HG03135 (cell line): ENCODE data around the gene USP46.

ENCODE experiments used
- ATAC-seq: cut with Tn5 transposase; IDR thresholded peaks from one replicate; pipeline ENCODE4 v1.9.1; 2021; ENCODE audit warnings: mild to moderate bottlenecking, moderate library complexity; ENCODE audit not compliant: unreplicated experiment

The USP46 gene

DNA sequence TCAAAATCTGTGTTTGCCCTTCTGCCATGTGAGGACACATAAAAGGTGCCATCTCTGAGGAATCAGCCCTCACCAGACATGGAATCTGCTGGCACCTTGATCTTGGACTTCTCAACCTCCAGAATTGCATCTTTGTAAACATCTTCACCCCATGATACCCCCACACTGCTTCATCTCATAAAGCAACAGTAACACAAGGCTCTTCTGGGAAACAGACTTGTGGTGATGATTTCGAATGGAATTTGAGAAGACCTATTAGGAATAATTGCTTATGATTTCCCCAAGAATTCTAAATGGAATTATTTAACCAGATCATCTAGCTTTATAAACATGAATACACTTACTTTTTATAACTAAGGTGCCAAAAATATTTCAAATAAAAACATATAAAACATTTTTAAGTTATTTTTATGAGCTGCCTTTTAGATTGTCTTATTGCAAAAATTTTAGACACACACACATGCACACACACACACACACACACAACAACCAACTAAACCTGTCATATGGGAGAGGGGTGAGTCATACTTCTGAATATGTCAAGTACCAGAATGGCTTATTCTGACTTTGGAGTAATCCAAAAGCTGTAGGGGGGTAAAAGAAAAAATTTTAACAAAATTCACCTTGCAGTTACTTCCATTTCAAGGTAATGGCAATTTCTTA, 82.0 kb downstream of the USP46 start:
- ATAC-seq, result no peak

DNA sequence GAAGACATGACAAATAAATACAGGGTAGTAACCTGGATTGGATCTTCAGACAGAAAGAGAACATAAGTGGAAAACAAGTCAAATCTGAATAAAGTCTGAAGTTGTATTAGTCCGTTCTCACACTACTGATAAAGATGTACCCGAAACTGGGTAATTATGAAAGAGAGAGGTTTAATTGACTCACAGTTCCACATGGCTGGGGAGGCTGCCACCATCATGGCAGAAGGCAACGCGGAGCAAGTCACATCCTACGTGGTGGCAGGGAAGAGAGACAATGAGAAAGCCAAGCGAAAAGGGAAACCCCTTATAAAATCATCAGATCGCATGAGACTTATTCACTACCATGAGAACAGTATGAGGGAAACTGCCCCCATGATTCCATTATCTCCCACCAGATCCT, 82.8 kb downstream of the USP46 start:
- ATAC-seq, result no peak

DNA sequence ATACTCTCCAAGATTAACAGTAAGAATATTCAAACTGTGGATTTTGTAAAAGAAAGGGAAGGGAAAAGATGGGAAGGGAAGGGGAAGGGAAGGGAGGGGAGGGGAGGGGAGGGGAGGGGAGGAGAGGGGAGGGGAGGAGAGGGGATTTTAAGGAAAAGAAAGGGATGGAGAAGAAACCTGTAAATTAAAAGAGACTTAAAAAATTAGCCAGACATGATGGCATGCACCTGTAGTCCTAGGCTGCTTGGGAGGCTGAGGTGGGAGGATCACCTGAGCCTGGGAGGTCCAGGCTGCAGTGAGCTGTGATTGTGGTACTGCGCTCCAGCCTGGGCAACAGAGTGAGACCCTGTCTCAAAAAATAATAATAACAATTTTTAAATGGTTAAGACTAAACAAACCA, 83.7 kb downstream of the USP46 start:
- ATAC-seq, result no peak

DNA sequence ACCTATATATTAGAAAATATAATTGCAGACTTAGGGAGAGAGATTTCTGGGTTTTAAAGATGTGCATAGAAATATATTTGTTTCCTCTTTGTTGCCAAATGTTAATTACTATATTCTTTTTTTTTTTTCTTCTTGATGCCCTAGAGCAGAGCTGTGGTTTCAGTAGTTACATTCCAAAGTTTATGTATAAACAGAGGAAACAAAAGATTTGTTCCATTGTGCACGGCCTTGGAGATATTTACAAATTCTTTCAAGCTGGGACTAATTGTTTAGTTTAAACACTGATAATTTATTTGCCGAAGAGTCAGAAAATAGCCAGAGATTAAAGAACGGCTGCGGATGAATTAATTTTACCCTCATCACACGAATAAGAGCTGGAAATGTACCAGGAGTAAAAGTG, 85.1 kb downstream of the USP46 start:
- ATAC-seq, result no peak

DNA sequence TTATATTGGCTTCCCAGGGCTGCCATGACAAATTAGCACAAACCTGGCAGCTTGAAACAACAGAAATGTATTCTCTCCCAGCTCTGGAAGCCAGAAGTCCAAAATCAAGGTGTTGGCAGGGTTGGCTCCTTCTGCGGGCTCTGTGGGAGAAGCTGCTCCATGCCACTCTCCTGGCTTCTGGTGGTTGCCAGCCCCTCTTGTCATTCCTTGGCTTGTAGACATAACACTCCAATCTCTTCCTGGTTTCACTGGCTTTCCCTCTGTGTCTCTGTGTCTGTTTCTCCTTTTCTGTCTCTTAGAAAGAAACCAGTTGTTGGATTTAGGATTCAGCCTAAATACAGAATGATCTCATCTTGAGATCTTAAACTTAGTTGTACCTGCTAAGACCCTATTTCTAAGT, 85.5 kb downstream of the USP46 start:
- no peak for ATAC-seq

DNA sequence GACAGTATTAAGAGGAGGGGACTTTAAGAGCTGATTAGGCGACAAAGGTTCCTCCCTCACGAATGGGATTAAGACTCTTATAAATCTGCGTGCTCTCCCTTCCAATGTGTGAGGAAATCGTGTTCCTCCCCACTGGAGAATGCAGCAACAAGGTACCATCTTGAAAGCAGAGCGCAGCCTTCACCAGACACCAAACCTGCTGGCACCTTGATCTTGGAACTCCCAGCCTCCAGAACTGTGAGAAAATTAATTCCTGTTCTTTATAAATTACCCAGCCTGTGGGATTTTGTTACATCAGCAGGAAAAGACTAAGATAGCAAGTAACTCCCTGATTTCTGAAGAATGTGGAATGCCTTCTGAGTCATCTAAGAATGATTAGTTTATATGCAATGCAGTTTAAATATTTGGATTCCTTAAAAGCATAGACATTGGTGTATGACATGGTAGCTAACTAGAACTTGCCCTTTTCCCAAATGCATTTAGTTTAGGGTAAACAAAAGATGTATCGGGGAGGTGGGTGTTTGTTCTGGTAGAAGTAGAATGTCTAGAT, 86.1 kb downstream of the USP46 start:
- ATAC-seq, result no peak

DNA sequence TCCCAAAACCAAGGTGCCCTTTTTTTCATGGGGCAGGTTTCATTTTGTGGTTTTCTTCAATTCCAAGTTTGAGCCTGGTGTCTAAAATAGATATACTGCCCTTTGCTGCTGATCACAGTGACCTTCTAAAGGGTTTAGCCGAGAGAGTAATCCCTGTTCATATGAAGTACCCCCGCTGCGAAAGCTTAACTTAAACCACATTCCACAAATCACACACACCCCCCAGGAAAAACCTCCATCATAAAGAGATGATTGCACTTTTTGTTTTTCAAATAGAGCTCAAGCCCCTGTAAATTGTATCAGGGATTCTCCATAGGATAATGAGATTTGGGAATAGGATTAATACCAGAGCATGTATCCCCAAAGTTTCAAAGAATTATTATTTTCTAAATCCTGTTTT, 90.8 kb downstream of the USP46 start:
- no peak for ATAC-seq

DNA sequence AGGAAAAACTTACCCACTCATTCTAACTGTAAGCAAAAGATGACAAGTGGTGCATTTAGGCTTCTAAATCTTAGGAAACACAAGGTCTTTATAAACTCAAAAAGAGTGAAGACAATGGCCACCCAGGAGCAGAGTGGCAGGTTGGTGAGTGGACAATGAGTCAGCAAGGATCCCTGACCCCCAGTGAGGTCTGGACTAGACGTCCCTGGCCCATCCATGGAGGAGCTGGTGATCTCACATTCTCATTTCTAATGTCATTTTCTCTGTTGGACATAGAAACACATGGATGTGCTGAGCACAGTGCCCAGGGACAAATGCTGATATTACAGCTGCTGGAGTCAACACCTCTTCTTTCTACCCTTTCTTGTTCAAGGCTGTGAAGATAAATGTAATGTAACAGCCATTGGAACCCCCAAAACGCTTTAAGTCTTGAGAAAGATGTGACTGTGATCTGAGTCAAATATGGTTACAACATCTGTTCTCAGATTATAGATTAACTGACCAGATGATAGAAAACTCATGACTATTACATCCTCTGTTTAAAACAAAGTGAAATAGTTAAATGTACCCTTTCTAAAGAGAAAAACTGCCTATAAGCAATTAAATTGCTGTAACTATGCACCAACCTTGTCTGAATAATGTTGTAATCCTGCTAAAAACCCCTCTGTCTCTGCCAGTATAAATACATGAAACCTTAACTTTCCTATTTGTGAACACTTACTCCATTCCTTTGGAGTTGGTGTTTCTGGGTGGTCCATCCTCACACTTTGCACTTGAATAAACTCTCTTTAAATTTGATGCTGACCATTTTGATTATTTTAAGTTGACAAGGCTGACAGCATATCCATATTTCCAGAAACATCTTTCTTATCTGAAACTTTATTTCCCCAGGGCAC, 92.7 kb downstream of the USP46 start:
- ATAC-seq, result no peak

DNA sequence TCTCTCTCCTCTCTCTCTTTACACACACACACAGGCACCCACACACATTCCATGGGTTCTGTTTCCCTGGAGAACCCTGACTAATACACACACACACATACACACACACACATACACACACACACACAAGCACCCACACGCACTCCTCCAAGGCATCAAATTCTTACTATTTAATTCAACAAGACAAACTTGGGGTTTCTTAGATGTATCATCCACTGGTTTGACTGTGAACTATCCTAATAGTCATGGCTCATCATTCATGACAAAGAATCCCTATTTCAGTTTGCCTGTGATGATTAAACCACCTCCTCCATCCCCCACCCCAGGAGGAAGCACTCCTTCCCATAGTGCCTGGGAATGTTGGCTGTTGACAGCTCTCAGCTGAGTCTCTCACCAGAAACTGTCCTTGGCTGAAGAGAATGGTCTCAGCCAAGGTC, 98.2 kb downstream of the USP46 start:
- no peak for ATAC-seq

DNA sequence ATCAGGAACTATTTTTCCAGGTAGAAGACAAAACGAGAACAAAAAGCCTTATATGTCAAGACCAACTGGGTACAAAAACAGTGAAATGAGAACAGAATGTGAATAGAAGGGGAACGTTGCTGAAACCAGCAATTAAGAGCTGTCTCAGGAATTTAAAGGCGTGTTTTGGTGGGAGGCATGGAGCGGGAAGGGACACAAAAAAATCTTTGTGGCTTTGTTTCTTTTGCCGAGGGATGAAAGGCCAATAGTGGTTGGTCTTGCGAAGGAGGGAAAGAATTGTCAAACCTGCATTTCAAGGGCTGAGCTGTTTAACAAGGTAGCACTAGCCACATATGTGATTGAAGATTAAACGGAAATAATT, 103.8 kb downstream of the USP46 start:
- no peak for ATAC-seq

DNA sequence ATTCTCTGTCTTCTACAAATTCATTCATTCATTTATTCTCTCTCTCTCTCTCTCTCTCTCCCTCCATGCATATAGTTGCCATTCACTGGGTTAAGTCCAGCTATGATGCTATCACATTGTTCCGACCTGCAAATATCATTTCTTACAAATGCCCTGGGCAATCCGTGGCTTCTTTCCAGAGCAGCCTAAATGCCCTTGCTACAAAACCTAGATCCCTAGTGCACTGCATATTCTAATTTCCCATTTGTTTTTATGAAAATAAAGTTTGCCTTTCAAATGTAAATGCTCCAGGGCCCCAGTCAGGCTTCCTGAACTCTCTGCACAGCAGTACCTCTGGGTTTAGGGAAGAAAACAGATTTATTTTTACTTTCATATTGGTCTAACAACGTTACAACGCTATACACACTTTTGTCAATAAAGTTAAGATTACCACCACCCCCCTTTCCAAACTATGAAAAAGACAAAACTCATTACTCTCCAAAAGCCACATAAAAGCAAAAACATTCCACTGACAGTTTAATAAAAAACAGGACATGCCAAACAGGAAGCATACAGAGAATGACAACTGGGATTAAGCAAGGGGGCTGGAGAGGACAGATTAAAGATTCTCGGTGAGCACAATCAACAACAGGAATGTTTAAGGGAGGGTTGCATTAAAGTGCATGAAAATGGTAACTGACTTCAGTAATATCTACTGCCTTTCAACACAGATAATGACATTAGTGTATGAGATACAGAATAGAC, 104.3 kb downstream of the USP46 start:
- no peak for ATAC-seq

DNA sequence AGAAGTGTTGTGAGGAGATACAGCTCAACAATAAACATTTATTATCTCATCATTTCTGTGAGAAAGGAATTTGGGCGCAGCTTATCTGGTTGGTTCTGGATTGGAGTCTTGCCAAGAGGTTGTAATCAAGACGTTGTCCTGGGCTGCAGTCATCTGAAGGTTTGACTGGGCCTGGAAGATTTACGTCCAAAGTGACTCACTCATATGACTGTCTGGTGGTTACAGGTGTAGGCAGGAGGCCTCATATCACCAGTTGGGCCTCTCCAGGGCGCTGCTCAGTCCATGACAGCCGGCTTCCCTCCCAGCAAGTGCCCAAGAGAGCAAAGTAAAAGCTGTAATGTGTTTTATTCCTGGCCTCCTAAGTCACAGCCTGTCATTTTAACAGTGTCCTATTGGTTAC, 106.3 kb downstream of the USP46 start:
- ATAC-seq, result no peak

DNA sequence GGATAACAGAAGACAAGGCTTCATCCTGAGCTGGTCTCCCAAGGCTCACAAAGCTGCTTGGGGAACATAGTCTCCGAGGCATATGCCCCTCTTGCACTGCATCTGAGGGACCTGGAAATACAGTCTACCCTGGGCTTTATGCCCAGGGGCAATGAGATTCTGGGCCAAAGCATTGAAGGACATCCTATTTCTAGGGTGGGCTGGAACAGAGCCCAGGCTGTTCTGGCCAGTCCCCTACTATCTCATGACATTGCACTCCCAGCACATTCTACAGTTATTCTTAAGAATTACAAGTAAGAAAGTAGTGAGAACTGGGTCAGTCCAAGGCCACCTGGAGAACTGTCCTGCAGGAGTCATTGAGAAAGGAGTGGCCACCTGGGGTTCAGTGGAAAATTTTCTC, 107.6 kb downstream of the USP46 start:
- ATAC-seq, result no peak

DNA sequence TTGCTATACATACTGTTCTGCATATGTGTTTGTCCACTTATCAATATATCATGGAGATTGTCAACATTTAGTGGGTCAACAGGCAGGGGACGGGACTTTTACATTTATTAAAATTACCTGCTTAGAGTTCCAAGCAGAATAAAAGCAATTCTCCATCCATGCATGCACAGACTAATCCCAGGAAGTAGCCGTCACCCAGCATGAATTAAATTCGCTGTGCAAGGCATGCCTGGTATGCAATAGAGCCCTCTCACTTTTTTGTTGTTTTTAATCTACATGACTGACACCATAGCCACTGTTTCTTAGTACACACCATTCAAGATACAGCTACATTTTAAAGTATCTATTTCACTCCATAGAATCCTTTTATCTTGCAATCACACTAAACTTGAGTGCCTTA, 108.9 kb downstream of the USP46 start:
- ATAC-seq, result no peak

DNA sequence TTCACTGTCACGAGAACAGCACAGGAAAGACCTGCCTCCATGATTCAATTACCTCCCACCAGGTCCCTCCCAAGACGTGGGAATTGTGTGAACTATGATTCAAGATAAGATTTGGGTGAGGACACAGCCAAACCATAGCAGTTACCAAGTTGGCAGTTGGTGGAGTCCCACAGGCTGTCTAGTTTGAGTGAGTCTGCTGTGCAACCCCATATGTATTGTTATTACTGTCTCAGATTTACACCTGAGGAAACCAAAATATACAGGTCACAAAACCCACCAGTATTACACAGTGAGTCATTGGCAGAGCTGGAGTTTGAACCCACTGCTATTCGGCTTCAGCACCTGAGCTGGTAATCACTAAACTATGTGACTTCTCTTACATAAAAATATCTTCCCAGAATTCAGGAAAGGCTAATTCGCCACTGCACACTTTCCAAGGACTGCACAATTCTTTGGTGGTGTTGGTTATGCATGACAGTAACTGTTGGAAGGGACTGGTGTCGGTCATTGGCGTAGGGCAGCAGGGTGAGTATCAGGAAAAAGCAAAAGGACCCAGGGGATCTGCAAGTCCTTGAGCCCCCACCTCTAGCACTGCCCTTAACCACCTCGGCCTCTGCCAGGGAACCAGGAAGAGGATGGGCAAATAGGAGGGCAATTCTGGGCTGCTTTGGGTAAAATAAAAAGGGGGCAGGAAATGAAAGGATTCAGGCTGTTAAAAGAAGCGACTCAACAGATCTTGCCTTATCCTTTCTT, 110.1 kb downstream of the USP46 start:
- ATAC-seq, result no peak

DNA sequence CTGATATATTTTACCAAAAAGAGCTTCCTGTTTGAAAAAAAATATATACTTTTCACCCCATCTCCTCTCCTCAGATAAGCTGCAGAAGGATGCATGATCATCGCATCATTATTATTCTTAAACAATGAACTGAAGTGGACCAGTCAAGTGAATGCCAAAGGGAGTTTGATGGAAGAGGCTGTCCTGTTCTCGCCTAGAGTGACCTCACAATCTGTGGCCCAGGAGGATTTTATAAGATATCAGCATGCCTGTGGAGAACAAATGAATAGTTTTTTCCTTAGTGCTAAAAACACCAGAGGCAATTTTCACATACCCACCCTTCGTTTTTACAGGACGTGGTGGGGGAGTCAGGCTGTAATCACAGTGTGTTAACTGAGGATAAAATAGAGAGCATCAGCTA, 112.7 kb downstream of the USP46 start:
- ATAC-seq, result no peak

DNA sequence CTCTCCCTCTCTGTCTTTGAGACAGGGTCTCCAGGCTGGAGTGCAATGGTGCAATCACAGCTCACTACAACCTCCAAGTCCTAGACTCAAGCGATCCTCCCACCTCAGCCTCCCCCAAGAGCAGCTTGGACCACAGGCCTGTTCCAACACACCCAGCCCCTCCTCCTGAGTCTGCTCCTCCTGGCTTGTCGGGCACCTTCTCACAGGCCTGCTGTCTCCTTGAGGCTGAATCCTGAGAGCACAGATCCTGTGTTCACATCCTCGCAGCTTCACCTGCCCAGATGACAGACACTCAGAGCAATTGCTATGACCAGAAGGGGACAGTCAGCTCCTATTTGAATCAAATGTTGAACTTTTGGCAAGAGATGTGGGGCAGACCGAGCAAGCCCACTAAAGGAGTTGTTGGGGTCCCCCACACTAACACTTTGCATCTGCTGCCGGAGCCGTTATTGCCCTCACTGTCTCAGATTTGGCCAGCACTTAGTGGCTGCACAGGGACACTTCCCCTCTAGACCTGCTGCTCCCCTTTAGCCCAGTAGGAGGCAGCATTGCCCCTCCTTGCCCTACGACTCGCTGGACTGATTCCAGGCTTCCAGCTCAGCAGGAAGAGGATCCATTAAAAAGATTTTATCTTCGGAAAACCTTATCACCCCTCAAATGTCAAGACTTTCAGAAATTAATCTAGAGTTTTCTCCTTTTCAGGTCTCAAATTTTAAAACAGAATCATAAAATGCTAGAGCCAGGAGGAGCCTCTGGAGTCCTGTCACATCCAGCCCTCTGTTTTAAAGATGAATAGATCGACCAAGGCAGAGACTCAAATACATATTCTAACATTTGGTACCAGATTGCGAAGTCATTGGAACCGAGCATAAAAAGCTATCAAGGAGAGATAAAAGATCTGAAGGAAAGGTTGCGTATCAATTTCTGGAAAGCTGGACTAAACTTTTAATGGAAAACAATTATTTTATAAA, 113.7 kb downstream of the USP46 start:
- ATAC-seq, result no peak
